Inferior parietal cortex (tissue), 1 donor: ENCODE measurements around the gene MPP1.

ENCODE experiments used
- DNase-seq: peaks from one replicate; pipeline ENCODE4 v3.0.0-alpha.2; 2016; ENCODE audit errors: extremely low spot score

Gene MPP1

GRCh38 chrX:154731881-154732280, 73.4 kb downstream of the MPP1 start:
- no peak for DNase-seq

- no peak for DNase-seq
Observed at GRCh38 chrX:154731184-154731583, 74.1 kb downstream of the MPP1 start.

GRCh38 chrX:154730253-154730891, 74.9 kb downstream of the MPP1 start:
- DNase-seq, result no peak

GRCh38 chrX:154729439-154729838, 75.8 kb downstream of the MPP1 start:
- no peak for DNase-seq
